Measurements from ENCODE around the gene MRPL2. TPM values are rescaled to one million over a fixed set of nuclear protein-coding genes. Genes with fewer than 3 reads are reported as not detected.

MRPL2 gene
- total RNA-seq, 1 donor from 2014 or later = 29.3 TPM

DNA sequence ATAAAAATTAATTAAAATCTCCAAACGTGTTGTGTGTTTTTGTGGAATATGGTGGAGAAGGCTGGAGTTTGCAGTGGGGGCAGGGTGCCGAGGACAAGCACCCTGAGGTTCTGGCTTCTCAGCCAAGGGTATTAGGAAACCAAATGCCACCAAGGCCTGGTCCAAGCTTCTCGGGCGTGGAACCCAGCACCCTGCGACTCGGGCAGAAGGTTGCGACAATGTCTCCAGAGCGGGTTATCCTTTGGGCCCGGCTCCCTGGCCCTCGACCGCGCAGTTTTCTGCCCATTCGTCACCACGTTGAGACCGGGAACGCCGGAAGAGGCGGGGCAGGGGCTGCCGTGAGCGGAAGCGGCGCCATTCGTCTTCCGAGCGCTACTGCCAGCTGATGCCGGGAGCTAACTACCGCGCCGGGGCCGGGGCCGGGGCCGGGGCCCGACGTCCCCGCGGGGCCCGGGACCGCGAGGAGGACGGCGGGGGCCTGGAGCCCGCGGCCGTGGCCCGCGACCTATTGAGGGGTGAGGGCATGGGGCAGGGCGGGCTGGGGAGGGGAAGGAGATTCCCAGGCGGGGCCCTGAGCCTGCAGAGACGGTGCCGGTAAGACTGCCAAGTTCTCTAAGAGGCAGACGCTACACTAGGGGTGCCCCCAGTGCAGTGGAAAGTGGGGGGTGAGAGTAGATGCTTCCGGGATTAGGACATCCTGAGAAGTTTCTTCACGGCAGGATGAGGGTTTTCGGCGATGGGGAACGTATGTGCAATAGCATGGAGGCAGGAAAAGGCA is 37.8 kb downstream of the MRPL2 start, which contains the start of gene RRP36:
Gene RRP36 (plus strand): TSS at position 354 of the 778 bp plus-strand sequence. CDS start 32 bp downstream, at position 386.
- no peak for DNase-seq (ENCODE audit: extremely low read depth, low read depth, low spot score)

GRCh38 chr6:43020847-43021246 is 38.4 kb downstream of the MRPL2 start:
- no peak for DNase-seq (ENCODE audit: extremely low read depth, low read depth, low spot score)

DNA sequence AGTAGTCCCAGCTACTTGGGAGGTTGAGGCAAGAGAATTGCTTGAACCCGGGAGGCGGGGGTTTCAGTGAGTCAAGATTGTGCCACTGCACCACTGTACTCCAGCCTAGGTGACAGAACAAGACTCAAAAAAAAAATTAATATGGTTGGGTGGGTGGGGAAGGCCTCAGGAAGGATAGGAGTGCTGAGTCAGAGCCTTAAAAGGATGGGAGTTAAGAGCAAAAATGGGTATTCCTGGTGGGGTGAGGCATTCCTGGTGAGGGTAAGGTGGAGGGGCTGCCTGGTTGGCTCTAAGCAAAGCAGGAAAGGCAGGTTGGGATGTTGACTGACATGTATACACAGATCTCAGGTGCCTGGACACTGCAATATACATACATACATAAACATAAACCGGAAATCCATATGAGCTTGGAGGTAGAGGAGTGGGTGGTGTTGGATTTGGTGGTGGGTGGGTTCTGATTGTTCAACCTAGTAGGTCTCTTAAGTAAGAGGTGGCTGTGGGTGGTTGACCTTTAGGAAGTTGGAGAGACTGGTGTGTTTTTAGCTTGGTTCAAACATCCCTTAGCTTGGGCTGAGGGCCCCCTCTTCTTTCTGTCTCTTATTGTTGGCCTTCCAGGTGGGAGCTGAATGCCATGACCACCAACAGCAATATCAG is 39.1 kb downstream of the MRPL2 start:
- DNase-seq (ENCODE audit: extremely low read depth, low read depth, low spot score) = no peak

DNA sequence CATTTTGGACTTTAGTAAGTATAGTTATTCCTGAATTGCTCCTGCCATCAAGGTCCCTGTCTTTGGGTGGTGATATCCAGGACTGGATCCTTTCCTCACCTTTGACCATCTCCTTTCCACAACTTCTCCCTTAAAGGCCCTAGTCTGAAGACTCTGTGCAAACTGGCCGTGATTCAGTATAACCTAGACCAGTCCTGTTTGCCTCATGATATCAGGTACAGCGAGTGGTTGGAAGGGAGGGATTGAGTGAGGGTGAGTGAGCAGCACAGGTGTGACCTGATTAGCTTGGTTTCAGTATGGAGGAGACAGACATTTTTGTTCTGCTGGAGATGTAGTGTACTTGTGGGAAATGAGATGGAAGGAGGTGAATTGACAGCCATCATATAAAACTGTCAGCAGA is 40.1 kb downstream of the MRPL2 start:
- DNase-seq (ENCODE audit: extremely low read depth, low read depth, low spot score) = no peak

GRCh38 chr6:43016943-43017334 is 42.3 kb downstream of the MRPL2 start:
- DNase-seq (ENCODE audit: extremely low read depth, low read depth, low spot score) = no peak

- DNase-seq (ENCODE audit: extremely low read depth, low read depth, low spot score) = no peak
These were observed 42.9 kb downstream of the MRPL2 start for GRCh38 chr6:43016176-43016942.

DNA sequence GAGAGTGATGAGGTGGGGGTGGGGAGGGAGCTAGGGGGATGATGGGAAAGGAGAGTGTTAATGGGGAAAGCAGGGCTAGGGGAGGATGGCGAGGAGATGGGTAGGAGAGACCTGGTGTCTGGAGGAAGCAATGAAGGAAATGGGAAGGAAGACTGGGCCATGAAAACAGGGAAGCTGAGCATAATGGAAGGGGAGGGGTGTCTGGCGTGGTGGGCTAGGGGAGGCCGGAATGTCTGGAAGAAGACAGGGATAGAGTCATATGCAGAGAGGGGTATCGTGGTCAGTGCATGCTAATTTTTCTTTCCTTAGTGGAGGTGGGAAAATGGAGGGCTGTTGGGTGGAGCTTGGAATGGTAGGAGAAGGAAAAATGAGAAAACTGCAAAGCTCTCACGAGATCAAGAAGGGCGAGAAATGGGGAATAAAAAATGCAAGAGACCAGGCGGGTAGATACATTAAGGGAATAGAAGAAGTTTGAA is 44.8 kb downstream of the MRPL2 start:
- DNase-seq (ENCODE audit: extremely low read depth, low read depth, low spot score) = no peak

DNA sequence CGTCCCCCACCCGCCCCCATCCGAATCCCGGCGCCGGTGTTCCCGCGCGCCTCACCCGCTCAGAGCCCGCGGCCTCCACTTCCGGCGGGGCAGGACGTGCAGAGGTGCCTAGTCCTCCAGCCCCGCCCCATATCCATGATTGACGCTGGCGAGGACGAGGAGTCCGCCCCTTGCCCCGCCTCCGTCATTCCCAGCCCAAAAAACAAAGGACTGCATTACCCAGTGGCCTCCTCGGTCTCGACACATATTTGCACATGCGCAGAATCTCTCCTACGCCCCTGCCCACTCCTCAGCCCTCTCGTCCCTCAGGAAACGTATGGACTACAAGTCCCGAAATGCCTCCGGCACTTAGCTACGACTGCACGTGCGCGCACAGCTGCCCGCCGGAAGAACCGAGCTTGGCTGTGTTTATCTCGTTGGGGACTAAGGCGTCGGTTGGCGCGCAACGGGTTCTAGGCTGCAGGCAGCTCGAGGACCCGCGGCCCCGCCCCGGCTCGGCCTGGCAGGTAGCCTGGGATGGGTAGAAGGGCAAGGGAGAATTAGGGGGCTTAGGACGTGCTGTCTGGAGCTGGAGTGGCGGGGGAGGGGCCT is 45.3 kb downstream of the MRPL2 start, which contains the start of the genes KLHDC3 and MEA1:
Gene KLHDC3 (plus strand): TSS at position 407 of the 591 bp plus-strand sequence. CDS start 2,944 bp downstream, outside the sequence.
Gene MEA1 (minus strand): TSS at position 104 of the 591 bp plus-strand sequence. CDS start 133 bp downstream, outside the sequence.
- DNase-seq (ENCODE audit: extremely low read depth, low read depth, low spot score) = peak; percentile 98

DNA sequence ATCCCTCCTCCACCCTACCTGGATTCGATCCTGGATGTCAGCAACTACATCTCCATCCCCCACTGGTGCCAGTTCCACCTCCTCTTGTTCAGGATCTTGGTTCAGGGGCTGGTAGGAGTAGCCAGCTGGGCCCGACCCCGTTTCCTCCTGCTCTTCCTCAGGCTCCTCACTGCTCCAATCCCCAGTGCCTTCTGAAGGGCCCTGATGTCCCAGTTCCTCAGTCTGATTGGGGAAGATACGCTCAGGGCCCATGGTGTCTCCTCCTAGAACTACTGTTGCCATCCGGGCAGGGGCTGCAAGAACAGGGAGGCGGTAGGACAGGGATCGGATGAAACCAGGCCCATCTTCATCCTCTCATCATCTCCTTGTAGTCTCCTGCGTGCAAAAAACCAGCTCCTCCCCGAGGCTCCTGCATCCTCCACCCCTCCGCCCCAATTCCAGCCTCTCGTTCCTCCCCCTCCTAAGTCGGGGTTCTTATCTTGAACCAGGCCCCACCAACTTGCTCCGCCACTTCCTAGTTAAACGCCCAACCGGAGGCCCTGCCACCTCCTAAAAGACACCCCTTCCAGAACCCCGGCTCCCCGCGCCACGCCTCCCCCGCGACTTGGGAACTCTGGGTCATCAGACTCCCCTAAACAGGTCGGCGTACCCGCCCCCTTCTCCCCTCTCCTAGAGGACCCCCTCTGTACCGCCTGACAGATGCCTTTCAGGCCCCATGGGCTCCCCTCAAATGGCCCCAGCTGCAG is 46.0 kb downstream of the MRPL2 start:
- DNase-seq (ENCODE audit: extremely low read depth, low read depth, low spot score) = no peak

DNA sequence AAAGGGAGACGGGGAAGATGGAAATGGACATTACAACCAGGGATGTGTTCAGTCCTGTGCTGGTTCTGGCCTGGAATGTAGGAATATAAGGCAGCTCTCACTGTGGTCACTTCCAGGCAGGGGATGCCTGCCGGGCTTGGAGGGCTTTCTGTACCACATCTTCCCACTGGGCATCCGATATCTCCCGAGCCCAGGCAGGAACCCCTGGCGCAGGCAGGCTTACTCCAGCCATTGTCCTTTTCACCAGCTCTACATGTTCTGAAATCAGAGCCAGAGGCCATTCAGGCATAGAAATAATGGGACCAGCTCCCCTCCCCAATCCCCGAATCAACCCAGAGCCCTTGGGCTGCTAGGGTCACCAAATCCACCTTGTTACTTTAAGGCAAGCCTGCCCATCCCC is 46.9 kb downstream of the MRPL2 start:
- no peak for DNase-seq (ENCODE audit: extremely low read depth, low read depth, low spot score)

DNA sequence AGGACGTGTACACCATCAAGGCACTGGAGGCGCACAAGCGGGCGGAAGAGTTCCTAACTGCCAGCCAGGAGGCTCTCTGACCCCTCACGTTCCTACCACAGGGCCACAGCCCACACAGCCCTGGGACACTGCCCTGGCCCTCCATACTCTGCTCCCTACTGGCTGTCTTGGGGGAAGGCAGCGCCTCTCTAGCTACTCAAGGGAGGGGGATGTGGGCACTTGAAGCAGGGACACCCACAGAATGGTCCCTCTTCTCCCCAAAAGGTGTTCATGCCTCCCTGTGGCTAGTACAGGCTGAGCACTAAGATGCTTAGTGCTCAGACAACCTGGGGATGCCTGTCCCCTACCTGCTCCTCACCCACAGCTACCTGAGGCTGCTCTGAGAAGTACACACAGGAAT is 48.0 kb downstream of the MRPL2 start:
- no peak for DNase-seq (ENCODE audit: extremely low read depth, low read depth, low spot score)

DNA sequence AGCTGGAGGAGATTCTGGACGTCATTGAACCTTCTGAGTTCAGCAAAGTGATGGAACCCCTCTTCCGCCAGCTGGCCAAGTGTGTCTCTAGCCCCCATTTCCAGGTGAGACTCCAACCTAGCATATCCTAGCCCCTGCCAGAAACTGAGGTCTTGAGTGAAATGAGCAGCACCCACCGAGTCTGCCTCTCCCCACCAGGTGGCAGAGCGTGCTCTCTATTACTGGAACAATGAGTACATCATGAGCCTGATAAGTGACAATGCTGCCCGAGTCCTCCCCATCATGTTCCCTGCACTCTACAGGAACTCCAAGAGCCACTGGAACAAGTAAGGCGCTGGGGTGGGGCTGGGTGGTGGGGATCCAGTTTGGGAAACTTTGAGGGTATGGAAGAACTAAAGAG is 50.1 kb downstream of the MRPL2 start:
- DNase-seq (ENCODE audit: extremely low read depth, low read depth, low spot score) = no peak

- DNase-seq (ENCODE audit: extremely low read depth, low read depth, low spot score) = no peak
These were observed 52.1 kb downstream of the MRPL2 start for GRCh38 chr6:43007126-43007525.

DNA sequence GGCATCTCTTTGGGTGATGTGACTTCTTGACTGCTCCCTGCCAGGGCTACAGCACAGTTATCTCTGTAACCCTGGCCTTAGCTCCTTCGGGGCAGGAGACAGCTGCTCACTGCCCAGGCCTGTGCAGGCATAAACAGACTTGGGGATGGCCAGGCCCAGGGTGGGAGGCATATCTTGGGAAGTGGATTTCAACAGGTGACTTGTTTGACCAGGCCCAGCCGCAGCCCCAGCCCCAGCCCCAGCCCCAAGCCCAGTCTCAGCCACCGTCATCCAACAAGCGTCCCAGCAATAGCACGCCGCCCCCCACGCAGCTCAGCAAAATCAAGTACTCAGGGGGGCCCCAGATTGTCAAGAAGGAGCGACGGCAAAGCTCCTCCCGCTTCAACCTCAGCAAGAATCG is 53.0 kb downstream of the MRPL2 start:
- no peak for DNase-seq (ENCODE audit: extremely low read depth, low read depth, low spot score)

- no peak for DNase-seq (ENCODE audit: extremely low read depth, low read depth, low spot score)
These were observed 53.4 kb downstream of the MRPL2 start for GRCh38 chr6:43005844-43006243.

Other genes starting within 250 kb of the MRPL2 start
- 93.3 and 108 TPM in 2 replicates for gene RPL7L1, start 179.8 kb downstream of the MRPL2 start, total RNA-seq
- not detected in 2 replicates for gene PTCRA, start 143.4 kb downstream of the MRPL2 start, total RNA-seq
- 52.2 and 58.1 TPM in 2 replicates for gene CNPY3, start 130.0 kb downstream of the MRPL2 start, total RNA-seq
- gene GNMT, start 98.7 kb downstream of the MRPL2 start, total RNA-seq = not detected in 2 replicates
- 22.3 and 22.5 TPM in 2 replicates for gene PEX6, start 80.3 kb downstream of the MRPL2 start, total RNA-seq
- 56.4 and 60.8 TPM in 2 replicates for gene PPP2R5D, start 74.9 kb downstream of the MRPL2 start, total RNA-seq
- gene MEA1, start 45.5 kb downstream of the MRPL2 start, total RNA-seq = 50.8 and 53.2 TPM in 2 replicates
- gene KLHDC3, start 45.2 kb downstream of the MRPL2 start, total RNA-seq = 88.4 and 88.6 TPM in 2 replicates
- gene RRP36, start 37.8 kb downstream of the MRPL2 start, total RNA-seq = 83.9 and 99.2 TPM in 2 replicates
- gene CUL7, start 5.6 kb downstream of the MRPL2 start, total RNA-seq = 26.6 and 31.9 TPM in 2 replicates
- gene KLC4, start 197 bp upstream of the MRPL2 start, total RNA-seq = 18.0 and 22.2 TPM in 2 replicates
- 53.8 and 73.6 TPM in 2 replicates for gene PTK7, start 16.9 kb upstream of the MRPL2 start, total RNA-seq
- 30.1 and 31.4 TPM in 2 replicates for gene SRF, start 111.8 kb upstream of the MRPL2 start, total RNA-seq
- gene CUL9, start 122.8 kb upstream of the MRPL2 start, total RNA-seq = 42.1 and 49.7 TPM in 2 replicates
- 87.5 and 133 TPM in 2 replicates for gene DNPH1, start 170.0 kb upstream of the MRPL2 start, total RNA-seq
- gene TTBK1, start 184.0 kb upstream of the MRPL2 start, total RNA-seq = 0.06 TPM in 1 of 2 replicates, not detected in the other
- gene SLC22A7, start 238.8 kb upstream of the MRPL2 start, total RNA-seq = not detected in 2 replicates
- not detected in 2 replicates for gene CRIP3, start 249.4 kb upstream of the MRPL2 start, total RNA-seq

All from glomerular endothelial cell (primary cell).